Trophoblast cell (in vitro differentiated cells and primary cell): ENCODE measurements around the gene POU3F1.
A peak's percentile ranks its signal among the peaks of the same experiment; 100 is the strongest.

Source experiments
- DNase-seq, 2 donors: peaks; one replicate each; pipeline ENCODE4 v3.0.0-alpha.2; 2016
- H2AFZ ChIP-seq: 2 replicates; pipeline ENCODE4 v1.6.1; 2013; ENCODE audit warnings: low read length, moderate library complexity, mild to moderate bottlenecking; ENCODE audit not compliant: insufficient read depth, poor library complexity
- H2AK5ac ChIP-seq: 2 replicates; pipeline ENCODE4 v1.6.1; 2013; ENCODE audit warnings: mild to moderate bottlenecking, low read length
- H2BK120ac ChIP-seq: 2 replicates; pipeline ENCODE4 v1.6.1; 2013; ENCODE audit warnings: low read length, mild to moderate bottlenecking, moderate library complexity; ENCODE audit not compliant: insufficient read depth, poor library complexity
- H2BK12ac ChIP-seq: 2 replicates; pipeline ENCODE4 v1.6.1; 2013; ENCODE audit warnings: mild to moderate bottlenecking, low read length, moderate library complexity
- H2BK5ac ChIP-seq: 2 replicates; pipeline ENCODE4 v1.6.1; 2013; ENCODE audit warnings: low read length, low read depth, moderate library complexity, mild to moderate bottlenecking; ENCODE audit not compliant: poor library complexity
- H3K14ac ChIP-seq: 2 replicates; pipeline ENCODE4 v1.6.1; 2013; ENCODE audit warnings: mild to moderate bottlenecking, low read length
- H3K18ac ChIP-seq: 2 replicates; pipeline ENCODE4 v1.6.1; 2013; ENCODE audit warnings: mild to moderate bottlenecking, low read length
- H3K23ac ChIP-seq: 2 replicates; pipeline ENCODE4 v1.6.1; 2013; ENCODE audit warnings: low read length
- H3K27ac ChIP-seq: 2 replicates; pipeline ENCODE4 v1.5.1; 2013; ENCODE audit warnings: low read depth, mild to moderate bottlenecking, inconsistent platforms, low read length, moderate library complexity
- H3K27me3 ChIP-seq: 2 replicates; pipeline ENCODE4 v1.6.1; 2013; ENCODE audit warnings: inconsistent platforms, mild to moderate bottlenecking, low read length, moderate library complexity; ENCODE audit not compliant: insufficient read depth
- H3K36me3 ChIP-seq, 2 experiments: 1 replicate in 1 of 2; 2 replicates in 1 of 2; pipeline ENCODE4 v1.6.1; 2013; ENCODE audit warnings: low read length in 2 of 2, mild to moderate bottlenecking in 2 of 2, moderate library complexity in 1 of 2; ENCODE audit not compliant: insufficient read depth in 2 of 2, control insufficient read depth in 1 of 2
- H3K4ac ChIP-seq: 2 replicates; pipeline ENCODE4 v1.6.1; 2013; ENCODE audit warnings: low read depth, mild to moderate bottlenecking, low read length, moderate library complexity
- H3K4me1 ChIP-seq, 2 experiments: 1 replicate in 1 of 2; 2 replicates in 1 of 2; pipeline ENCODE4 v1.6.1; 2013; ENCODE audit warnings: low read length in 2 of 2, mild to moderate bottlenecking in 2 of 2, moderate library complexity in 1 of 2; ENCODE audit not compliant: insufficient read depth in 2 of 2, control insufficient read depth in 1 of 2
- H3K4me2 ChIP-seq: 2 replicates; pipeline ENCODE4 v1.6.1; 2013; ENCODE audit warnings: inconsistent platforms, mild to moderate bottlenecking, low read length, moderate library complexity
- H3K4me3 ChIP-seq: 2 replicates; pipeline ENCODE4 v1.5.1; 2013; ENCODE audit warnings: mild to moderate bottlenecking, low read depth, low read length, inconsistent platforms
- H3K79me1 ChIP-seq: one replicate; pipeline ENCODE4 v1.6.1; 2013; ENCODE audit warnings: low read length
- H3K79me2 ChIP-seq: 2 replicates; pipeline ENCODE4 v1.6.1; 2013; ENCODE audit warnings: low read length, mild to moderate bottlenecking; ENCODE audit not compliant: control insufficient read depth, insufficient read depth, poor library complexity
- H3K9ac ChIP-seq: 2 replicates; pipeline ENCODE4 v1.6.1; 2013; ENCODE audit warnings: mild to moderate bottlenecking, low read length
- H3K9me3 ChIP-seq: 2 replicates; pipeline ENCODE4 v1.6.1; 2013; ENCODE audit warnings: low read depth, mild to moderate bottlenecking, control low read depth, inconsistent platforms, low read length; ENCODE audit not compliant: insufficient read depth
- H4K12ac ChIP-seq: 2 replicates; pipeline ENCODE4 v1.6.1; 2013; ENCODE audit warnings: low read depth, mild to moderate bottlenecking, low read length, moderate library complexity
- H4K8ac ChIP-seq: 2 replicates; pipeline ENCODE4 v1.6.1; 2013; ENCODE audit warnings: low read depth, mild to moderate bottlenecking, low read length, moderate library complexity
- H4K91ac ChIP-seq: one replicate; pipeline ENCODE4 v1.6.1; 2013; ENCODE audit warnings: low read depth, mild to moderate bottlenecking, low read length, moderate library complexity
- WGBS: extraction: QIAGEN DNeasy Blood & Tissue Kit; methylation state at CpG from one replicate; pipeline ENCODE4 v1.1.7; 2013; ENCODE audit warnings: missing lambda C conversion rate; ENCODE audit not compliant: insufficient read length, insufficient coverage; ENCODE audit errors: extremely low coverage; 5-methylcytosine and 5-hydroxymethylcytosine counted together

Gene POU3F1

DNA sequence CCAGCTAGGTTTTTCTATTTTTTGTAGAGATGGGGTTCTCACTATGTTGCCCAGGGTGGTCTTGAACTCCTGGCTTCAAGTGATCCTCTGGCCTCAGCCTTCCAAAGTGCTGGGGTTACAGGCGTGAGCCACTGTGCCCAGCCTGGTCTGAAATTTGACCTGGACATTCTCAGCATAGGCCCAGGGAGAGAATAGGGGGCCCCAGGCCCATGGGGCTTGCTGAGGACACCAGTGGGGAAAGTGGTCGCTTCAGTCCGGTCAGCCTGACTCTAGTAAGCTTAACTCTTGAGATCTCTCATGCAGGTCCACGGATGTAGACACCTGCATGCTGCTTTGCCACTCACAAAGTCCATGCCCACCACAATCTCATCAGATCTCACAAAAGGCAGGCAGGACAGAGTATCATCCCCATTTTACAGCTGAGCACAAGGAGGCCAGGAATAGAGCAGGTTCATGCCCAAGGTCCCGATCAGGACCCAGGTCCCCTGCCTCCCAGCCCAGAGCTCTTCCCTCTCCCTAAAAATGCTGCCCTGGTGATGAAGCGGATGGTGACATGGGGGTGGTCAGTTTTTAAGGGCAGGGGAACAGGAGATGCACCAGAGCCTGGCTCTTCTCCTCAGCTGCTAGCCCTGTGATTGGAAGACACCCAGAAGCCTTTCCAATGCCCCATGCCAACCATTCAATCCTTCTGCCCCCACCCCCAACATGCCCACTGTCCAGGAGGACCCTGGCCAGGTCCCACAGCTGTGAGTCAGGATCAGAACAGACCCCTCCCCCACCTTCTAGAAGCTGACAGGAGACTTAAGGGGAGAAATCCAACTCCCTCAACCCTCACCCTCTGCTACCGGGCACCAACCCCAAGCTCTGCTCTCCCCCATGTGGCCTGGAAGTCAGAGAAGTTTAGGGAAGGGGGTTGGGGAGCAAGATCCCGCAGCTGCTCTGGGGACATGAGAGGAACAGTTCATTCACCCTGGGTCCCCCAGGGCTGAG lies 43.0 kb downstream of the POU3F1 start:
- H3K4ac ChIP-seq: peak overlapping the region; percentile 99
- H3K4me2 ChIP-seq: peak overlapping the region; percentile 80
- no peak overlapping the region for H4K12ac ChIP-seq
- H4K91ac ChIP-seq: peak overlapping the region; percentile 95
- DNase-seq: no peak
- H3K4me3 ChIP-seq: peak overlapping the region; percentile 89
- no peak overlapping the region for H3K23ac ChIP-seq
- no peak overlapping the region for H4K8ac ChIP-seq
- peak overlapping the region; percentile 82 for H3K9ac ChIP-seq
- H2BK120ac ChIP-seq: no peak overlapping the region
- H3K4me1 ChIP-seq: peaks cover 42 to 46% of the 10 kb centered on the region in 2 experiments
- no peak overlapping the region for H2BK12ac ChIP-seq
- H2AFZ ChIP-seq: no peak overlapping the region
- H3K9me3 ChIP-seq: no peaks in the 10 kb centered on the region
- no CpG with 5 or more reads among the region's 8 CpGs for WGBS
- H3K27ac ChIP-seq: no peak overlapping the region
- no peaks in the 10 kb centered on the region for H3K27me3 ChIP-seq
- H3K79me1 ChIP-seq: peaks cover 40% of the 10 kb centered on the region
- H3K18ac ChIP-seq: peak overlapping the region; percentile 96
- peaks cover 41% of the 10 kb centered on the region for H3K79me2 ChIP-seq
- peak overlapping the region; percentile 83 for H3K14ac ChIP-seq
- no peak overlapping the region for H2AK5ac ChIP-seq
- H3K36me3 ChIP-seq: peaks cover 6 to 7% of the 10 kb centered on the region in 2 experiments
- peak overlapping the region; percentile 75 for H2BK5ac ChIP-seq

DNA sequence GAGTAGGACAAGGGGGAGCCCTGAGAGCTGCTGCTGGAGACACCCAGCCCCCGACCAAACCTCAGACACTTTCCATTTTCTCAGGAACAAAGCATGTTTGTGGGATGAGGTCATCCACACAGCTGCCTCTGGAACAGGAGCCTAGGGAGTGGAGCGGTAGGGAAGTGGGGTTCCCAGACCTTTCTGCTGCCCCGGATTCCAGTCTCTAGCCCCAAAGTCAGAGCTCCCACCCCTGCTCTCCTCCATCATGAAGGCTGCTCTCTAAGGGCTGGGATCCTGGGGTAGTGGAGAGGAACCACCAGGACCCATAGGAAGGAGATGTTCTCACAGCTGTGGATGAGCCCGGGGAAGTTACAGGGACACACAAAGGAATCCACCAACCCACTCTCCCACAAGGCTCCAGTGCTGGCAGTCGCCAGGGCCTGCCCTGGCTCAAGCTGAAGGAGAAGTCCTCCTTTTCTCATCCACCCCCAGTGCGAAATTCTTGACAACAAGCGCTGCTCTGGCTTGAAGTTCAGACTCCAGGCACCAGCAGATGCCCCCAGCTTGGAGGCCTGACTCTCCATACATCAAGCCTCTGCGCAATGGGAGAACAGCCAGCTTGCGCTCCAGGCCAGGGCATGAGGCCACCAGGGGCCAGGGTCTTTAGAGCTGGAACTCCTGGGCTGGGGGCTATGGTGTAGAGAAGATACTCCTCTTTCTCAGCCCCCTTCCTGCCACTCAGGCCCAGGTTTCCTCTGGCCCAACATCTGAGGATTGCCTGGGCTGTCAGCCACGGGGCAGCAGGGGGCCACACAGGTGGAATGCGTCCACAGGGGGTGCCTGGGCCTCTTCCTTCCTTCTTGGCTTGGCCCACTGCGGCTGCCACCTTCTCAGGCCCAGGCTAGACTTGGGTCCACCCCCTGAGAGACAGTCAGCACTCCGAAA lies 45.8 kb downstream of the POU3F1 start:
- H3K14ac ChIP-seq: peak overlapping the region; percentile 87

DNA sequence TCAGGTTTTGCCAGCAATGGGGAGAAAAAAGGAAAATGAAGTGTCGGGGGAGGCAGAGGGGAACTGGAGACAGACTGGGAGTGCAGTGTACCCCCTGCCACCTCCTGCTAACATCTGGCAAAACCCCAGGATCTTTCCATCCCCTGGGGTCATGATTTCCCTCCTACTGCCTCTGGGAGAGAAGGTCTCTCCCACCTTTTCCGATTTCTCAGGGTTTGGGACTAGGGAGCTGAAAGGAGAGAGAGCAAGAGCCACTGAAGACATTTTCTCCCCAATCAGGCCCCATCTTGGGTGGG lies 46.4 kb downstream of the POU3F1 start:
- peak overlapping the region; percentile 87 for H3K14ac ChIP-seq
- peaks cover 28 to 30% of the 10 kb centered on the region in 2 experiments for H3K36me3 ChIP-seq
- peak overlapping the region; percentile 72 for H2BK12ac ChIP-seq
- no peaks in the 10 kb centered on the region for H3K9me3 ChIP-seq
- H4K91ac ChIP-seq: peak overlapping the region; percentile 97
- DNase-seq: no peak
- H2BK5ac ChIP-seq: peak overlapping the region; percentile 97
- WGBS: no CpG with 5 or more reads among the region's 2 CpGs
- peaks cover 41% of the 10 kb centered on the region for H3K79me2 ChIP-seq
- peak overlapping the region; percentile 14 for H4K12ac ChIP-seq
- H3K4me2 ChIP-seq: peak overlapping the region; percentile 46
- peak overlapping the region; percentile 65 for H2AK5ac ChIP-seq
- H2AFZ ChIP-seq: peak overlapping the region; percentile 19
- peak overlapping the region; percentile 54 for H3K9ac ChIP-seq
- H3K27ac ChIP-seq: peak overlapping the region; percentile 95
- no peak overlapping the region for H3K4me3 ChIP-seq
- H3K4me1 ChIP-seq: peaks cover 44 to 51% of the 10 kb centered on the region in 2 experiments
- no peak overlapping the region for H3K23ac ChIP-seq
- H3K4ac ChIP-seq: peak overlapping the region; percentile 81
- H3K79me1 ChIP-seq: peaks cover 45% of the 10 kb centered on the region
- H3K18ac ChIP-seq: peak overlapping the region; percentile 81
- peak overlapping the region; percentile 94 for H2BK120ac ChIP-seq
- peak overlapping the region; percentile 87 for H4K8ac ChIP-seq
- no peaks in the 10 kb centered on the region for H3K27me3 ChIP-seq

More for the DNA sequence above, 45.8 kb downstream of the POU3F1 start:
- H4K91ac ChIP-seq: peak overlapping the region; percentile 97
- peak overlapping the region; percentile 14 for H2AFZ ChIP-seq
- peak overlapping the region; percentile 92 for H3K18ac ChIP-seq
- peak overlapping the region; percentile 94 for H2BK120ac ChIP-seq
- H3K4me1 ChIP-seq: peaks cover 46 to 53% of the 10 kb centered on the region in 2 experiments
- peak overlapping the region; percentile 54 for H3K9ac ChIP-seq
- WGBS: no CpG with 5 or more reads among the region's 13 CpGs
- no peaks in the 10 kb centered on the region for H3K27me3 ChIP-seq
- peak overlapping the region; percentile 46 for H3K4me2 ChIP-seq
- H4K12ac ChIP-seq: peak overlapping the region; percentile 66
- peaks cover 26 to 27% of the 10 kb centered on the region in 2 experiments for H3K36me3 ChIP-seq
- peaks cover 42% of the 10 kb centered on the region for H3K79me2 ChIP-seq
- H2BK12ac ChIP-seq: peak overlapping the region; percentile 94
- H3K9me3 ChIP-seq: no peaks in the 10 kb centered on the region
- H3K4me3 ChIP-seq: no peak overlapping the region
- peak overlapping the region; percentile 95 for H3K27ac ChIP-seq
- peak overlapping the region; percentile 85 for H3K4ac ChIP-seq
- DNase-seq: peak in 1 of 2 donors; percentile 41
- peak overlapping the region; percentile 87 for H4K8ac ChIP-seq
- no peak overlapping the region for H3K23ac ChIP-seq
- peak overlapping the region; percentile 91 for H2AK5ac ChIP-seq
- H2BK5ac ChIP-seq: peak overlapping the region; percentile 97
- peaks cover 46% of the 10 kb centered on the region for H3K79me1 ChIP-seq
